HepG2 (cell line): ENCODE data around the gene B9D2. TPM values are rescaled to one million over a fixed set of nuclear protein-coding genes. Genes with fewer than 3 reads are reported as not detected.

Experiments
- ATAC-seq: fragments of 200-7000 bp; cut with Tn5 transposase; 3 replicates; pipeline ENCODE4 v1.9.1; 2020; ENCODE audit warnings: mild to moderate bottlenecking, moderate library complexity
- BruUV-seq: library from RNA; stranded (reverse); fragments of 400-500 nt; replicated peaks from 2 replicates; lab custom pipeline; 2021; lab: Mats Ljungman, UMichigan
- CTCF ChIA-PET: fragments of 300-600 bp; formaldehyde crosslinking; extraction: SDS; loops from one replicate; lab custom pipeline; 2021; ENCODE audit warnings: low total read pairs, inconsistent platforms, low intra/inter-chr PET ratio; lab: Yijun Ruan, JAX
- POLR2A ChIA-PET: fragments of 350-600 bp; sonication (Branson Sonifier 250); formaldehyde crosslinking; loops from one replicate; lab custom pipeline; 2020; ENCODE audit warnings: antibody characterized with exemption, inconsistent platforms; lab: Yijun Ruan, JAX
- DNase-seq: peaks from one replicate; pipeline ENCODE4 v3.0.0-alpha.2; 2015; ENCODE audit warnings: low spot score
- FAIRE-seq: peaks from 3 replicates; lab custom pipeline; 2011; peaks lifted over from hg19 to GRCh38; lab: Jason Lieb, UNC
- H2AFZ ChIP-seq: one replicate; pipeline ENCODE4 v1.6.1; 2011; ENCODE audit warnings: low read length, inconsistent platforms
- H3K27ac ChIP-seq: fragments of 300-600 bp; 3 replicates; pipeline ENCODE4 v1.8.0; 2011; ENCODE audit warnings: mixed run types, mild to moderate bottlenecking, mixed read lengths, low read length, inconsistent platforms; ENCODE audit not compliant: insufficient read depth; ENCODE audit errors: extremely low read length
- H3K27me3 ChIP-seq, 2 experiments: fragments of 200-600 bp in 1 of 2; 2 replicates in 1 of 2; 3 replicates in 1 of 2; pipeline versions ENCODE4 v1.6.0 to v1.8.0; 2011; ENCODE audit warnings: low read length in 2 of 2, mild to moderate bottlenecking in 2 of 2, moderate library complexity in 2 of 2, inconsistent platforms in 1 of 2; ENCODE audit not compliant: insufficient read depth in 2 of 2, control insufficient read depth in 1 of 2
- H3K36me3 ChIP-seq, 2 experiments: fragments of 200-600 bp in 1 of 2; replicated peaks in 1 of 2; 2 replicates in 1 of 2; 3 replicates in 1 of 2; pipeline versions ENCODE4 v1.5.1 to v1.8.0; 2011; ENCODE audit warnings: low read length in 2 of 2, inconsistent platforms in 1 of 2; ENCODE audit not compliant: insufficient read depth in 2 of 2, control insufficient read depth in 1 of 2
- H3K4me1 ChIP-seq: 2 replicates; pipeline ENCODE4 v1.5.1; 2012; ENCODE audit warnings: low read length, inconsistent platforms; ENCODE audit not compliant: insufficient read depth
- H3K4me2 ChIP-seq: 2 replicates; pipeline ENCODE4 v1.6.0; 2011; ENCODE audit warnings: low read depth, low read length, inconsistent platforms
- H3K4me3 ChIP-seq, 3 experiments: fragments of 200-600 bp in 1 of 3; sonication (generic), shearing (Covaris generic) in 1 of 3; replicated peaks in 1 of 3; 2 replicates each; pipeline ENCODE4 v1.5.1; 2011 to 2016; ENCODE audit warnings: low read length in 3 of 3, inconsistent platforms in 2 of 3, low read depth in 2 of 3, mild to moderate bottlenecking in 2 of 3, control low read depth in 1 of 3, mixed read lengths in 1 of 3; ENCODE audit not compliant: insufficient read depth in 1 of 3
- H3K79me2 ChIP-seq: one replicate; pipeline ENCODE4 v1.6.1; 2011; ENCODE audit warnings: low read length, inconsistent platforms; ENCODE audit not compliant: insufficient read depth
- H3K9ac ChIP-seq: 2 replicates; pipeline ENCODE4 v1.6.0; 2011; ENCODE audit warnings: mild to moderate bottlenecking, low read depth, low read length, inconsistent platforms; ENCODE audit not compliant: insufficient read depth
- H3K9me3 ChIP-seq: 2 replicates; pipeline ENCODE4 v1.5.1; 2012; ENCODE audit warnings: mild to moderate bottlenecking, low read length
- H4K20me1 ChIP-seq: 2 replicates; pipeline ENCODE4 v1.6.0; 2011; ENCODE audit warnings: inconsistent platforms, mild to moderate bottlenecking, low read length, moderate library complexity; ENCODE audit not compliant: insufficient read depth
- FOXJ3 ChIP-seq: sonication (generic); formaldehyde crosslinking; IDR thresholded peaks from 2 replicates; pipeline ENCODE4 v1.4.0; 2020; ENCODE audit warnings: missing genetic modification reagents, mild to moderate bottlenecking, borderline replicate concordance
- HMGXB3 ChIP-seq: sonication (generic); formaldehyde crosslinking; IDR thresholded peaks from 2 replicates; pipeline ENCODE4 v1.4.0; 2020; ENCODE audit warnings: missing genetic modification reagents, borderline replicate concordance
- KAT2B ChIP-seq: fragments of 150-350 bp; IDR thresholded peaks from 2 replicates; pipeline ENCODE4 v1.6.1; 2014; ENCODE audit warnings: low read depth, low read length, borderline replicate concordance
- MAFF ChIP-seq: IDR thresholded peaks from 2 replicates; pipeline ENCODE4 v1.6.1; 2011; ENCODE audit warnings: low read depth, low read length, improper control_type of control experiment
- NFE2L2 ChIP-seq: fragments of 150-350 bp; IDR thresholded peaks from 2 replicates; pipeline ENCODE4 v1.6.1; 2014; ENCODE audit warnings: low read length
- PAX8 ChIP-seq: sonication (generic); formaldehyde crosslinking; IDR thresholded peaks from 2 replicates; pipeline ENCODE4 v1.8.0; 2022; ENCODE audit warnings: mild to moderate bottlenecking, missing genetic modification reagents, borderline replicate concordance
- SP4 ChIP-seq: sonication (generic); formaldehyde crosslinking; IDR thresholded peaks from 2 replicates; pipeline ENCODE4 v1.8.1; 2023; ENCODE audit warnings: mild to moderate bottlenecking, missing genetic modification reagents
- THYN1 ChIP-seq: sonication (generic); formaldehyde crosslinking; IDR thresholded peaks from 2 replicates; pipeline ENCODE4 v1.8.1; 2023; ENCODE audit warnings: low read depth, mild to moderate bottlenecking, moderate library complexity, missing genetic modification reagents, borderline replicate concordance
- ZC3H4 ChIP-seq: sonication (generic); formaldehyde crosslinking; IDR thresholded peaks from 2 replicates; pipeline ENCODE4 v1.4.0; 2020; ENCODE audit warnings: missing genetic modification reagents, borderline replicate concordance
- ZNF329 ChIP-seq: sonication (generic); formaldehyde crosslinking; IDR thresholded peaks from 2 replicates; pipeline ENCODE4 v1.9.0; 2021; ENCODE audit warnings: low read depth, mild to moderate bottlenecking, missing genetic modification reagents
- ZNF546 ChIP-seq: sonication (generic); formaldehyde crosslinking; conservative IDR thresholded peaks from 2 replicates; pipeline ENCODE4 v1.8.1; 2023; ENCODE audit warnings: mild to moderate bottlenecking, missing genetic modification reagents
- ZNF605 ChIP-seq: sonication (generic); formaldehyde crosslinking; IDR thresholded peaks from 2 replicates; pipeline ENCODE4 v1.8.0; 2022; ENCODE audit warnings: mild to moderate bottlenecking, missing genetic modification reagents
- ZNF777 ChIP-seq: sonication (generic); formaldehyde crosslinking; IDR thresholded peaks from 2 replicates; pipeline ENCODE4 v1.4.0; 2020; ENCODE audit warnings: missing genetic modification reagents
- WGBS: methylation state at CpG from one replicate; pipeline ENCODE4 v1.1.6; 2017; ENCODE audit warnings: low lambda C conversion rate; 5-methylcytosine and 5-hydroxymethylcytosine counted together
- in situ Hi-C: cut with HindIII; loops from 2 replicates; pipeline ENCODE4 v1.10.0; 2017; ENCODE audit warnings: low pct_unique_long_range_greater_than_20kb; ENCODE audit not compliant: extremely low pct_ligation_motif_present
- intact Hi-C: fragments of 100-400 bp; cut with micrococcal nuclease; formaldehyde crosslinking; loops from one replicate; pipeline ENCODE4 v1.10.0; 2022; ENCODE audit not compliant: unreplicated experiment
- polyA plus RNA-seq, 8 experiments: library from polyadenylated mRNA; depleted of rRNA in 3 of 8; stranded (reverse) in 7 of 8; unstranded in 1 of 8; fragments of >200 nt; fragmentation: Illumina TruSeq in 4 of 8; extraction: Trizol in 4 of 8; gene quantifications; 2 replicates each; pipeline versions ENCODE4 v1.2.1 to v1.2.3, GENCODE V29; 2011 to 2016; ENCODE audit warnings: low read depth in 4 of 8, missing spikeins in 1 of 8, mixed read lengths in 1 of 8; ENCODE audit not compliant: insufficient read depth in 1 of 8
- total RNA-seq, 5 experiments: library from RNA; depleted of rRNA; stranded (reverse); fragments of >200 nt; fragmentation: Illumina TruSeq; extraction: Trizol; gene quantifications; 2 replicates each; pipeline ENCODE4 v1.2.3, GENCODE V29; 2016; ENCODE audit warnings: low read depth in 1 of 5
- TF ChIP-seq, protein P1 (sequence below): sonication (generic); formaldehyde crosslinking; IDR thresholded peaks from 2 replicates; pipeline ENCODE4 v1.5.0; 2020; ENCODE audit warnings: missing genetic modification reagents
- TF ChIP-seq, protein P2 (sequence below): IDR thresholded peaks from 2 replicates; pipeline ENCODE4 v1.6.1; 2012; ENCODE audit warnings: low read depth, low read length, improper control_type of control experiment

B9D2 gene
- total and polyA plus RNA-seq, 2 of the 13 experiments (the other 11 are each of a cell fraction or from before 2014, with no cell fraction given) = 3.1 to 4.4 TPM

- H3K4me3 ChIP-seq = no peak overlapping the region
- no peak overlapping the region for H3K27ac ChIP-seq
- FAIRE-seq (no peak), DNase-seq (no peak), ATAC-seq (no peak)
- no peak overlapping the region for H3K9ac ChIP-seq
- WGBS = 79% methylated on average over 3 of the region's 3 CpGs
- in situ Hi-C loops (no loop called here), intact Hi-C loops (no loop called here)
- peaks cover 9% of the 10 kb centered on the region for H3K4me1 ChIP-seq
- H3K9me3 ChIP-seq = no peaks in the 10 kb centered on the region
- ChIA-PET CTCF (no interaction called here), POLR2A (no interaction called here)
- H2AFZ ChIP-seq = no peak overlapping the region
- no peak overlapping the region for H3K4me2 ChIP-seq
- peaks cover 17% of the 10 kb centered on the region for H3K79me2 ChIP-seq
- BruUV-seq = no TSS peak
- no peaks in the 10 kb centered on the region for H3K36me3 ChIP-seq
- no peaks in the 10 kb centered on the region; a peak in 1 of 5 replicates for H3K27me3 ChIP-seq
- no peaks in the 10 kb centered on the region for H4K20me1 ChIP-seq
- no peak for TF ChIP-seq ZNF605 (CRISPR knock-in tag)
- TF ChIP-seq THYN1 (CRISPR knock-in tag) = no peak
- TF ChIP-seq ZNF546 = no peak
- TF ChIP-seq SP4 (CRISPR knock-in tag) = no peak
- TF ChIP-seq ZNF329 = no peak
- no peak for TF ChIP-seq ZNF777 (CRISPR knock-in tag)
- TF ChIP-seq MAFF = no peak
- TF ChIP-seq, protein P1, sequence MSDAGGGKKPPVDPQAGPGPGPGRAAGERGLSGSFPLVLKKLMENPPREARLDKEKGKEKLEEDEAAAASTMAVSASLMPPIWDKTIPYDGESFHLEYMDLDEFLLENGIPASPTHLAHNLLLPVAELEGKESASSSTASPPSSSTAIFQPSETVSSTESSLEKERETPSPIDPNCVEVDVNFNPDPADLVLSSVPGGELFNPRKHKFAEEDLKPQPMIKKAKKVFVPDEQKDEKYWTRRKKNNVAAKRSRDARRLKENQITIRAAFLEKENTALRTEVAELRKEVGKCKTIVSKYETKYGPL (CRISPR knock-in tag) = no peak
- no peak for TF ChIP-seq HMGXB3 (CRISPR knock-in tag)
- no peak for TF ChIP-seq PAX8
- TF ChIP-seq ZC3H4 (CRISPR knock-in tag) = no peak
- TF ChIP-seq FOXJ3 = no peak
- TF ChIP-seq, protein P2, sequence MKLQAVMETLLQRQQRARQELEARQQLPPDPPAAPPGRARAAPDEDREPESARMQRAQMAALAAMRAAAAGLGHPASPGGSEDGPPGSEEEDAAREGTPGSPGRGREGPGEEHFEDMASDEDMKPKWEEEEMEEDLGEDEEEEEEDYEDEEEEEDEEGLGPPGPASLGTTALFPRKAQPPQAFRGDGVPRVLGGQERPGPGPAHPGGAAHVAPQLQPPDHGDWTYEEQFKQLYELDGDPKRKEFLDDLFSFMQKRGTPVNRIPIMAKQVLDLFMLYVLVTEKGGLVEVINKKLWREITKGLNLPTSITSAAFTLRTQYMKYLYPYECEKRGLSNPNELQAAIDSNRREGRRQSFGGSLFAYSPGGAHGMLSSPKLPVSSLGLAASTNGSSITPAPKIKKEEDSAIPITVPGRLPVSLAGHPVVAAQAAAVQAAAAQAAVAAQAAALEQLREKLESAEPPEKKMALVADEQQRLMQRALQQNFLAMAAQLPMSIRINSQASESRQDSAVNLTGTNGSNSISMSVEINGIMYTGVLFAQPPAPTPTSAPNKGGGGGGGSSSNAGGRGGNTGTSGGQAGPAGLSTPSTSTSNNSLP = no peak
- TF ChIP-seq NFE2L2 = no peak
- TF ChIP-seq KAT2B = no peak
Measured at GRCh38 chr19:41402010-41402409, 38.1 kb upstream of the B9D2 start.
